Colonic mucosa (tissue), 4 donors: ENCODE results near the gene LRRC70. TPM values are rescaled to one million over a fixed set of nuclear protein-coding genes. Genes with fewer than 3 reads are reported as not detected.

Source experiments
- DNase-seq: peaks from one replicate; pipeline ENCODE4 v3.0.0-alpha.2; 2020
- H3K27ac ChIP-seq: fragments of 200-600 bp; one replicate; pipeline ENCODE4 v1.8.0; 2021
- H3K27me3 ChIP-seq: fragments of 200-600 bp; one replicate; pipeline ENCODE4 v1.8.0; 2021
- H3K36me3 ChIP-seq: fragments of 200-600 bp; one replicate; pipeline ENCODE4 v1.8.0; 2021
- H3K4me1 ChIP-seq: fragments of 200-600 bp; one replicate; pipeline ENCODE4 v1.8.0; 2021; ENCODE audit warnings: mild to moderate bottlenecking
- H3K4me3 ChIP-seq: fragments of 200-600 bp; one replicate; pipeline ENCODE4 v1.8.0; 2021
- H3K9ac ChIP-seq, 2 donors: one replicate each; pipeline ENCODE4 v1.7.0; 2013; ENCODE audit warnings: control low read depth in 2 of 2, low read depth in 2 of 2, low read length in 2 of 2
- H3K9me3 ChIP-seq: fragments of 200-600 bp; one replicate; pipeline ENCODE4 v1.8.0; 2021
- intact Hi-C: fragments of 100-400 bp; cut with DNase I; formaldehyde crosslinking; loops from one replicate; pipeline ENCODE4 v1.14.1; 2022
- total RNA-seq, 2 donors: library from RNA; stranded (reverse); fragmentation: NEBNext Ultra II Directional in 1 of 2; extraction: Animal tissue kit (Norgen Biotek cat#: 25700) in 1 of 2; gene quantifications; one replicate each; pipeline ENCODE4 v1.2.1, GENCODE V29; 2021
- TF ChIP-seq, protein P1 (sequence below): fragments of 200-600 bp; IDR thresholded peaks from one replicate; pipeline ENCODE4 v1.8.0; 2022; ENCODE audit warnings: antibody characterized with exemption, mild to moderate bottlenecking
- donor health status: healthy.
- donor health status: DM: no; HTN: no; CAD: no.
- donor health status: DM: no; HTN: no; CAD: no.

The LRRC70 gene
- total RNA-seq, 2 donors from 2014 or later: 1.0 to 2.7 TPM

DNA sequence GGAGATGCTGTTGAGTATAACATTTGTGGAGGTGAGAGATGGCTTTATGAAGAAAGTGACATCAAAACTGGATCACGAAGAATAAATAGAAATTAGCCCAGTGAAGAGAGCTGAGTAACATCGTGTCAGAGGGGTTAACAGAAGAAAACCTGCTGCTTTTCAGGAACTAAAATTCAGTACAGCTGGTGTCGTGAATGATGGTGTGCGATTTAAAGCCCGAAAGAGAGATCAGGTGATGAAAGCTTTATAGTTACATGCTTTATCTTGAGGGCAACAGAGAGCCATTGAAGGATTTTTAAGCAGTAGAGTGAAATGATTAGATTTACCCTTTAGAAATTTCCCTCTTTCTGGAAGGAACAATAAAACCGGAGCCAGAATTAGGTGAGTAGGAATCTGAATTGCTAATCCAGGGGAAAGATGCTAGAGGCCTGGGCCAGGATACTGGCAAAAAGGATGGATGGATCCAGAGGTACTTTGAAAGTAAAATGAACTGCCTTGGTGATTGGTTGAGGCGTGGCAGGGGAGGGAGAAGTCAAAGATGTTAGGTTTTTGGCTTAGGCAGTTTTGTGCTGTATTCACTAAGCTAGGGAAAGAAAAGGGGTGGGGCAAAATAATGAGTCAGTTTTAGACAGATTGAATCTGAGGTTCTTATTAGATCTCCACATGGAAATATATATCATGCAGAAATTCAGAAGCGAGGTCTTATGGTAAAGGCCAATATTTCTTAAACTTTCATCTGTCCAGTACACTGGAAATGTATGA is 3.4 kb downstream of the LRRC70 start:
- Histone ChIP-seq H3K4me3 (no peak overlapping the region), H3K9ac (no peak overlapping the region), H3K27ac (no peak overlapping the region), H3K36me3 (no peaks in the 10 kb centered on the region), H3K9me3 (no peaks in the 10 kb centered on the region), H3K27me3 (no peaks in the 10 kb centered on the region), H3K4me1 (no peaks in the 10 kb centered on the region)
- no peak for DNase-seq
- intact Hi-C loops: no loop called here
- TF ChIP-seq, protein P1, sequence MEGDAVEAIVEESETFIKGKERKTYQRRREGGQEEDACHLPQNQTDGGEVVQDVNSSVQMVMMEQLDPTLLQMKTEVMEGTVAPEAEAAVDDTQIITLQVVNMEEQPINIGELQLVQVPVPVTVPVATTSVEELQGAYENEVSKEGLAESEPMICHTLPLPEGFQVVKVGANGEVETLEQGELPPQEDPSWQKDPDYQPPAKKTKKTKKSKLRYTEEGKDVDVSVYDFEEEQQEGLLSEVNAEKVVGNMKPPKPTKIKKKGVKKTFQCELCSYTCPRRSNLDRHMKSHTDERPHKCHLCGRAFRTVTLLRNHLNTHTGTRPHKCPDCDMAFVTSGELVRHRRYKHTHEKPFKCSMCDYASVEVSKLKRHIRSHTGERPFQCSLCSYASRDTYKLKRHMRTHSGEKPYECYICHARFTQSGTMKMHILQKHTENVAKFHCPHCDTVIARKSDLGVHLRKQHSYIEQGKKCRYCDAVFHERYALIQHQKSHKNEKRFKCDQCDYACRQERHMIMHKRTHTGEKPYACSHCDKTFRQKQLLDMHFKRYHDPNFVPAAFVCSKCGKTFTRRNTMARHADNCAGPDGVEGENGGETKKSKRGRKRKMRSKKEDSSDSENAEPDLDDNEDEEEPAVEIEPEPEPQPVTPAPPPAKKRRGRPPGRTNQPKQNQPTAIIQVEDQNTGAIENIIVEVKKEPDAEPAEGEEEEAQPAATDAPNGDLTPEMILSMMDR: no peak

DNA sequence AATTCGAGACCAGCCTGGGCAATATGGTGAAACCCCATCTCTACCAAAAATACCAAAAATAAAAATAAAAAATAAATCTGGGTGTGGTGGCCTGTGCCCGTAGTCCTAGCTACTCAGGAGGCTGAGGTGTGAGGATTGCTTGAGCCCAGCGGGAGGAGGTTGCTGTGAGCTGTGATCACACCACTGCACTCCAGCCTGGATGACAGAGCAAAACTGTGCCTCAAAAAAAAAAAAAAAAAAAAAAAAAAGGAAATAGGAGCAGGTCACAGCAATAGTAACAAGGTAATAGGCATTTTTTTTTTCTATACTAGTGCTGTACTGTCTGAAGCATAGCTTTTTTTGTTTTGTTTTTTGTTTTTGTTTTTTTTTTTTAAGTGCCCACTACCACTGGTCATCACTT is 5.8 kb downstream of the LRRC70 start:
- Histone ChIP-seq H3K27ac (no peak overlapping the region), H3K36me3 (no peaks in the 10 kb centered on the region), H3K9me3 (no peaks in the 10 kb centered on the region), H3K9ac (no peak overlapping the region), H3K4me1 (no peaks in the 10 kb centered on the region), H3K27me3 (no peaks in the 10 kb centered on the region), H3K4me3 (no peak overlapping the region)
- TF ChIP-seq, protein P1: no peak
- no peak for DNase-seq
- intact Hi-C loops: no loop called here

DNA sequence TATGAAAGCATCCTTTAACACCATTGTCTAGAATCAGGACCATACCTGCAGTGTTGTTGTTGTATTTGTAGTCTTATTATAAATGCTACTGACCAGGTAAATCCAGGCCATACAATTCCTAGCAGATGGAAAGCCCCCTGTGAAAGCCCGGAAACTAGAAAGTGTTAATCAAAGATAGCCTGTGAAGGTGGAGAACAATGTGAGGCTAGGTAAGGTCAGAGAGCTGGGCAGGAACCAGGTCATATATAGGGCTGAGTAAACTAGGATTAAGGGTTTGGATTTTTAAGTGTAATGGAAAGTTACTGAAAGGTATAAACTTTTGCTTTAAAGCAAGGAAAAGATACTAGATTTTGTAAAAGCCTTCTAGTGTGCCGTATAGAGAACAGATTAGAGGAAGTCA is 6.7 kb downstream of the LRRC70 start:
- DNase-seq: no peak
- Histone ChIP-seq H3K4me3 (no peak overlapping the region), H3K36me3 (no peaks in the 10 kb centered on the region), H3K9ac (no peak overlapping the region), H3K4me1 (no peaks in the 10 kb centered on the region), H3K9me3 (no peaks in the 10 kb centered on the region), H3K27me3 (no peaks in the 10 kb centered on the region), H3K27ac (no peak overlapping the region)
- TF ChIP-seq, protein P1: no peak
- intact Hi-C loops: no loop called here

DNA sequence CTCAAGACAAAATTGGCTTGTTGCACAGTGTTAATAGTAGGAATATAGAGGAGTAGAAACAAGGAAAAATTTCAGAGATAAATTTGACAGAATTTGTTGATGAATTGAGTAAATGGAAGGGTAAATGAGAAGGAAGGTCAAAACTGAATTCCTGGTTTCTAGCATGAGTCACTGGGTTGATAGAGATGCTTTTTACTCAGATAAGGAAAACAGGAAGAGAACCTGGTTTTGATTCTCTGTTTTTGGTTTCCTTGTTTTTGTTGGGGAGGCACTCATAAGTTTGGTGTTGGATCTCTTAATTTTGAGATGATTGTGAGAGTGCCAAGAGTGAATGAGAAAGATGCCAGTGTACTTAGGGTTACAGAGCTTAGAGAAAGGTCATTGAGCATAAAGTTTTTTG is 7.1 kb downstream of the LRRC70 start:
- TF ChIP-seq, protein P1: no peak
- no peaks in the 10 kb centered on the region for H3K4me1 ChIP-seq
- no peaks in the 10 kb centered on the region for H3K27me3 ChIP-seq
- H3K9ac ChIP-seq: no peak overlapping the region
- no peak overlapping the region for H3K4me3 ChIP-seq
- intact Hi-C loops: no loop called here
- DNase-seq: no peak
- no peaks in the 10 kb centered on the region for H3K9me3 ChIP-seq
- no peaks in the 10 kb centered on the region for H3K36me3 ChIP-seq
- no peak overlapping the region for H3K27ac ChIP-seq

DNA sequence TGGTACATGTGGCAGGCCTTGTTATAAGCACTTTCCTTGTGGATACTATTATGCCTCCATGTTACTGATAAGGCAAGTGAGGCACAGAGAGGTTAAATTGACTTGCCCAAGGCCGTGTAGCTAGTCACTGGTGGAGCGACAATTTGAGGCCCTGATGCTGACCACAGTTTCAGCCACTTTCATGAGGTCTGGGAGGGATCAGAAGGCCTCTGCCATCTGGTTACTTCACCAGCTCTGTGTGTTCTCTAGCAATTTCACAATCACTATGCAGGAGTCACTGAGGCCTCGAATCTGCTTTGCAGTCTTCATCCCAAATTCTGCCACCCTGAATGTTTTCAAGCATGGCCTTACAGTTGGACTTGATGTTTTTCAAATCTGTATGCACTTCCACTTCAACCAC is 9.1 kb downstream of the LRRC70 start:
- Histone ChIP-seq H3K27me3 (no peaks in the 10 kb centered on the region), H3K9me3 (no peaks in the 10 kb centered on the region), H3K27ac (no peak overlapping the region), H3K4me3 (no peak overlapping the region), H3K4me1 (no peaks in the 10 kb centered on the region), H3K9ac (no peak overlapping the region), H3K36me3 (no peaks in the 10 kb centered on the region)
- TF ChIP-seq, protein P1: no peak
- DNase-seq: no peak
- intact Hi-C loops: no loop called here
